Upper lobe of left lung (tissue), 4 donors: ENCODE measurements around the gene SORD.

ENCODE experiments used
- EP300 ChIP-seq, 4 donors: sonication (generic); formaldehyde crosslinking; IDR thresholded peaks; one replicate each; pipeline ENCODE4 v1.5.1; 2017; ENCODE audit warnings: antibody characterized with exemption in 4 of 4, control low read depth in 2 of 4
- POLR2A ChIP-seq, 4 donors: fragments of 450-650 bp; IDR thresholded peaks; one replicate each; pipeline ENCODE4 v1.5.1; 2016 to 2017; ENCODE audit warnings: antibody characterized with exemption in 4 of 4, mild to moderate bottlenecking in 2 of 4
- POLR2AphosphoS5 ChIP-seq, 2 donors: sonication (generic); formaldehyde crosslinking; IDR thresholded peaks; one replicate each; pipeline ENCODE4 v1.5.1; 2017; ENCODE audit warnings: antibody characterized with exemption in 2 of 2
- TF ChIP-seq, protein P1 (sequence below), 6 experiments: fragments of 450-650 bp in 4 of 6; fragments of 200-600 bp in 2 of 6; sonication (generic) in 2 of 6; IDR thresholded peaks; one replicate each; pipeline ENCODE4 v1.5.1; 2016 to 2019; ENCODE audit warnings: antibody characterized with exemption in 6 of 6

DNA sequence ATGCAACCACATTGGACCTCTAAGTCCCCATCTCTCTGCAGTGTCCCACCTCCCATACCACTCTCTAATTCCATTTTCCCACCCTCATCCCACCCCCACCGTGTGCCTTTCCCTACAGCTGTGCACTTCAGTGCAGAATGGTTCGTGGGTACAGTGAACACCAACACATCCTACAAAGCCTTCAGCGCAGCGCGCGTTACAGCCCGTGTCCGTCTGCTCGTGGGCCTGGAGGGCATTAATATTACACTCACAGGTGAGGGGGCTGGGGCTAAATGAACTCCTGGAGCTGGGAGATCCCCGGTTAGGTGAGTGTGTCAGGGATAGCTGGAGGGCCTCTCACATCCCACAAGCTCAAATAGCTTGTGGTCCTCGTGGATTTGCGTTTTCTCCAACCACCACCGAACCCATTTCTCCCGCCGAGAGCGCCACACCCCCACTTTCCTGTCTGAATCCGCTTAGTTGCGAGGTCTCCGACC, 93.0 kb downstream of the SORD start:
- no peak for TF ChIP-seq POLR2A (IDR thresholded peaks at IDR 0.05)
- TF ChIP-seq EP300 (IDR thresholded peaks at IDR 0.05): no peak
- TF ChIP-seq, protein P1, sequence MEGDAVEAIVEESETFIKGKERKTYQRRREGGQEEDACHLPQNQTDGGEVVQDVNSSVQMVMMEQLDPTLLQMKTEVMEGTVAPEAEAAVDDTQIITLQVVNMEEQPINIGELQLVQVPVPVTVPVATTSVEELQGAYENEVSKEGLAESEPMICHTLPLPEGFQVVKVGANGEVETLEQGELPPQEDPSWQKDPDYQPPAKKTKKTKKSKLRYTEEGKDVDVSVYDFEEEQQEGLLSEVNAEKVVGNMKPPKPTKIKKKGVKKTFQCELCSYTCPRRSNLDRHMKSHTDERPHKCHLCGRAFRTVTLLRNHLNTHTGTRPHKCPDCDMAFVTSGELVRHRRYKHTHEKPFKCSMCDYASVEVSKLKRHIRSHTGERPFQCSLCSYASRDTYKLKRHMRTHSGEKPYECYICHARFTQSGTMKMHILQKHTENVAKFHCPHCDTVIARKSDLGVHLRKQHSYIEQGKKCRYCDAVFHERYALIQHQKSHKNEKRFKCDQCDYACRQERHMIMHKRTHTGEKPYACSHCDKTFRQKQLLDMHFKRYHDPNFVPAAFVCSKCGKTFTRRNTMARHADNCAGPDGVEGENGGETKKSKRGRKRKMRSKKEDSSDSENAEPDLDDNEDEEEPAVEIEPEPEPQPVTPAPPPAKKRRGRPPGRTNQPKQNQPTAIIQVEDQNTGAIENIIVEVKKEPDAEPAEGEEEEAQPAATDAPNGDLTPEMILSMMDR (IDR thresholded peaks at IDR 0.05): no peak
- TF ChIP-seq POLR2AphosphoS5 (IDR thresholded peaks at IDR 0.05): no peak
